Tibial artery (tissue), 4 donors: ENCODE measurements around the gene SESN3.
"Not testable (repeated sequence)": the region's sequence is repeated elsewhere in the genome, so short reads cannot be mapped to it uniquely, and the experiment has no call there.

ENCODE experiments used
- DNase-seq, 2 donors: peaks; one replicate each; pipeline ENCODE4 v3.0.0-alpha.2; 2019
- H3K27ac ChIP-seq, 2 donors: fragments of 200-600 bp; sonication (generic) in 1 of 2; 1 replicate in 1 of 2; 2 replicates in 1 of 2; pipeline ENCODE4 v1.5.1; 2018 to 2019; ENCODE audit warnings: mild to moderate bottlenecking in 1 of 2
- H3K27me3 ChIP-seq, 2 donors: fragments of 200-600 bp; sonication (generic) in 1 of 2; one replicate each; pipeline versions ENCODE4 v1.5.1 to v1.6.0; 2016 to 2019
- H3K36me3 ChIP-seq, 3 donors: fragments of 200-600 bp; sonication (generic) in 2 of 3; one replicate each; pipeline ENCODE4 v1.5.1; 2016 to 2019; ENCODE audit warnings: mild to moderate bottlenecking in 2 of 3
- H3K4me1 ChIP-seq, 4 donors: fragments of 200-600 bp; sonication (generic) in 2 of 4; 1 replicate in 3 of 4; 2 replicates in 1 of 4; pipeline ENCODE4 v1.5.1; 2016 to 2019
- H3K4me3 ChIP-seq, 2 donors: fragments of 200-600 bp; sonication (generic) in 1 of 2; 1 replicate in 1 of 2; 2 replicates in 1 of 2; pipeline ENCODE4 v1.5.1; 2018 to 2019; ENCODE audit warnings: mild to moderate bottlenecking in 2 of 2
- H3K9me3 ChIP-seq, 3 donors: fragments of 200-600 bp; sonication (generic) in 1 of 3; one replicate each; pipeline ENCODE4 v1.5.1; 2016 to 2019
- CTCF ChIP-seq, 2 experiments: fragments of 200-600 bp in 1 of 2; fragments of 450-650 bp in 1 of 2; IDR thresholded peaks; one replicate each; pipeline ENCODE4 v1.5.1; 2017 to 2019; ENCODE audit warnings: antibody characterized with exemption in 2 of 2, mild to moderate bottlenecking in 1 of 2, moderate library complexity in 1 of 2
- intact Hi-C: fragments of 100-400 bp; cut with DNase I; formaldehyde crosslinking; loops from one replicate; pipeline ENCODE4 v1.15.0; 2023; ENCODE audit warnings: low total_unique reads

Gene SESN3

GRCh38 chr11:95222817-95223216 is 8.2 kb downstream of the SESN3 start:
- no peak overlapping the region for H3K27ac ChIP-seq
- intact Hi-C loops = no loop called here
- TF ChIP-seq CTCF (IDR thresholded peaks at IDR 0.05) = no peak
- H3K4me1 ChIP-seq = peaks cover 0 to 29% (median 3%) of the 10 kb centered on the region in 4 donors
- H3K36me3 ChIP-seq = peaks cover 0 to 5% (median 0%) of the 10 kb centered on the region in 3 donors
- no peak for DNase-seq
- H3K9me3 ChIP-seq = no peaks in the 10 kb centered on the region
- no peak overlapping the region for H3K4me3 ChIP-seq
- H3K27me3 ChIP-seq = no peaks in the 10 kb centered on the region

- Histone ChIP-seq H3K27ac (no peak overlapping the region), H3K27me3 (no peaks in the 10 kb centered on the region), H3K4me3 (no peak overlapping the region), H3K9me3 (no peaks in the 10 kb centered on the region), H3K4me1 (peaks cover 0 to 20% (median 0%) of the 10 kb centered on the region in 4 donors), H3K36me3 (peaks cover 0 to 5% (median 0%) of the 10 kb centered on the region in 3 donors)
- DNase-seq = no peak
- intact Hi-C loops = no loop called here
- TF ChIP-seq CTCF (IDR thresholded peaks at IDR 0.05) = no peak
Observed at GRCh38 chr11:95219599-95219998, 11.4 kb downstream of the SESN3 start.

DNA sequence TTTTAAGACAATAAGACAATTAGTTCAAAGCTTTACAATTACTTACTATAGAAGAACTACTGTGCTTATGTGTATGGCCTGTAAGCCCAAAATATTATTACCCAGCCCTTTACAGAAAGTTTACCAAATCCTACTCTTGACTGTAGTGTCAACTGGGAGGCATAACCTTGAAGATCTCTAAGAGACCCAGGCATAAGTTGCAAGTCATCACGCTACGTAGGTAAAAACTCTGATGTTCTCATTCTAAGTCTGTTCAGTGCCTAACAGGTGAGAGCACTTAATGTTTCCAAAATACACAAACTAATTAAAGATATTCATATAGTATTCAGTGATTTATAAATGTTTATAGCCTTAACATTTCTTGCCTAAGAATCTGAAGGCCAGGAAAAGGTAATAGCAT is 12.9 kb downstream of the SESN3 start:
- no peak overlapping the region for H3K4me3 ChIP-seq
- no peaks in the 10 kb centered on the region for H3K9me3 ChIP-seq
- H3K27ac ChIP-seq = no peak overlapping the region
- no peak for TF ChIP-seq CTCF (IDR thresholded peaks at IDR 0.05)
- DNase-seq = no peak
- intact Hi-C loops = no loop called here
- peaks cover 0 to 5% (median 0%) of the 10 kb centered on the region in 3 donors for H3K36me3 ChIP-seq
- H3K27me3 ChIP-seq = no peaks in the 10 kb centered on the region
- H3K4me1 ChIP-seq = peaks cover 0 to 29% (median 2%) of the 10 kb centered on the region in 4 donors

DNA sequence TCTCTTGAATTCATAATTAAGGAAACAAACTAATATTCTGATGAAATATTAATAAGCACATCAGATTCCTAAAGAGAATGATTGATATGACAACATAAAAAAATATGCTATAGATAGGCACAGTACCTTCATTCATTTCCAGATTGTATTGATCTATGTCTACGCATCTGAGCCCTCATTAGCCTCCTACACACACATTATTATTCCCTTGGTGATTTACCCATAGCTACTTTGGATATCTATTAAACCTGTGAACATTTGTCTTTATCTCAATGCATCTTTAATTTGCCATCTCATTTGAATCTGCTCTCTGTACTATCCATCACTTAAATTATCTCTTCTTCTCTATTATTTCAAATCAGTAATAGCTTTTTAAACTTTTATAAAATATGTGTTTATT is 18.4 kb downstream of the SESN3 start:
- no peaks in the 10 kb centered on the region for H3K27me3 ChIP-seq
- no peaks in the 10 kb centered on the region for H3K9me3 ChIP-seq
- no peak overlapping the region for H3K27ac ChIP-seq
- no peak for DNase-seq
- intact Hi-C loops = no loop called here
- H3K4me3 ChIP-seq = no peak overlapping the region
- peaks cover 0 to 6% (median 0%) of the 10 kb centered on the region in 3 donors for H3K36me3 ChIP-seq
- peaks cover 0 to 27% (median 2%) of the 10 kb centered on the region in 4 donors for H3K4me1 ChIP-seq
- no peak for TF ChIP-seq CTCF (IDR thresholded peaks at IDR 0.05)

DNA sequence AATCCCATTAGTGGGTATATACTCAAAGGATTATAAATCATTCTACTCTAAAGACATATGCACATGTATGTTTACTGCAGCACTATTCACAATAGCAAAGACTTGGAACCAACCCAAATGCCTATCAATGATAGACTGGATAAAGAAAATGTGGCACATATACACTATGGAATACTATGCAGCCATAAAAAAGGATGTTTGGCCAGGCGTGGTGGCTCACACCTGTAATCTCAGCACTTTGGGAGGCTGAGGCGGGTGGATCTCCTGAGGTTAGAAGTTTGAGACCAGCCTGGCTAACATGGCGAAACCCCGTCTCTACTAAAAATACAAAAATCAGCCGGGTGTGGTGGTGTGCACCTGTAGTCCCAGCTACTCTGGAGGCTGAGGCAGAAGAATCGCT is 21.5 kb downstream of the SESN3 start:
- H3K4me1 ChIP-seq = peaks cover 0 to 38% (median 6%) of the 10 kb centered on the region in 4 donors
- H3K9me3 ChIP-seq, intact Hi-C loops, H3K27ac ChIP-seq, H3K4me3 ChIP-seq, DNase-seq, H3K36me3 ChIP-seq, H3K27me3 ChIP-seq: not testable (repeated sequence)

GRCh38 chr11:95200781-95201457 is 30.1 kb downstream of the SESN3 start:
- intact Hi-C loops = no loop called here
- Histone ChIP-seq H3K27me3 (no peaks in the 10 kb centered on the region), H3K4me3 (no peak overlapping the region), H3K36me3 (no peaks in the 10 kb centered on the region), H3K9me3 (no peaks in the 10 kb centered on the region), H3K27ac (no peak overlapping the region), H3K4me1 (peaks cover 0 to 33% (median 0%) of the 10 kb centered on the region in 4 donors)
- no peak for DNase-seq
- no peak for TF ChIP-seq CTCF (IDR thresholded peaks at IDR 0.05)
